Measurements from ENCODE around the gene PLXNA3.

DNA sequence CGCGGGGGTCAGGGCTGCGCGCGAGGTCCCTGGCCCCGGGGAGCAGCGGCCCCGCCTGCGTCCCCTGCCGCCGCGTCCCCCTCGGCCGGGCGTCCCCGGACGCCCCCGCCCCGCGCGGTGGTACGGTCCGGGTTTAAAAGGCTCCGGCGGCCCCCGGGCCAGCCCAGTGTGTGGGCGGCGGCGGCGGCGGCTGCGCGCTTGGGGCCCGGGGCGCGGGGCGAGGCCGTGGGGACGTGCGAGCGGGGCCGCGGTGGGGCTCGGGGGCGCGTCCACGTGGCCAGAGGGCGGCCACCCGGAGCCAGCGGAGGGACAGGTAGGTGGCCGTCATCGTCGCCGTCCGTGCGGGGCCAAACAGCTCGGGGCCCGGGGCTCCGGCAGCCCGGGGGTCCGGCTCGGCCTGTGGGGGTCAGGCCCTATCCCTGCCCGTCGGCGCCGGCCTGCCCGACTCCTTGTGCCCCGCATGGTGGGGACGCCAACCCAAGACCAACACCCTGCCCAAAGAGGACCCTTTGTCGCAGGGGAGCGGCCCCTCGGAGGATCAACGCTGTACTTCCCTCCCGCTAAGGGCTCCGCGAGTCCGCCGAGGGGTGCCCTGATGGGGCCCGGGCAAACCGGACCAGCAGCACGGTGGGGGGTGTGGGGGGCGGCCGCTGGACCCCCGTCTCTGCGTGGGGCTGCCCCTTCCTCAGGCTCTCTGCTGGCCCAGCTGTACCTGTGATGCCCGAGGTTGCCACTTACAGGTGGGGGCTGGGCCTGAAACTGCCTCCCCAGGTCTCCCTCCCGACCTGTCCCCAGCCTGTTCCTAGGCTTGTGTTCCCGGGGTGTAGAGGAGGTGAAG, at the start of gene PLXNA3:
- TF ChIP-seq POLR2A (IDR thresholded peaks at IDR 0.05) (no peak), EP300 (IDR thresholded peaks at IDR 0.05) (no peak)
- TF ChIP-seq, protein P1, sequence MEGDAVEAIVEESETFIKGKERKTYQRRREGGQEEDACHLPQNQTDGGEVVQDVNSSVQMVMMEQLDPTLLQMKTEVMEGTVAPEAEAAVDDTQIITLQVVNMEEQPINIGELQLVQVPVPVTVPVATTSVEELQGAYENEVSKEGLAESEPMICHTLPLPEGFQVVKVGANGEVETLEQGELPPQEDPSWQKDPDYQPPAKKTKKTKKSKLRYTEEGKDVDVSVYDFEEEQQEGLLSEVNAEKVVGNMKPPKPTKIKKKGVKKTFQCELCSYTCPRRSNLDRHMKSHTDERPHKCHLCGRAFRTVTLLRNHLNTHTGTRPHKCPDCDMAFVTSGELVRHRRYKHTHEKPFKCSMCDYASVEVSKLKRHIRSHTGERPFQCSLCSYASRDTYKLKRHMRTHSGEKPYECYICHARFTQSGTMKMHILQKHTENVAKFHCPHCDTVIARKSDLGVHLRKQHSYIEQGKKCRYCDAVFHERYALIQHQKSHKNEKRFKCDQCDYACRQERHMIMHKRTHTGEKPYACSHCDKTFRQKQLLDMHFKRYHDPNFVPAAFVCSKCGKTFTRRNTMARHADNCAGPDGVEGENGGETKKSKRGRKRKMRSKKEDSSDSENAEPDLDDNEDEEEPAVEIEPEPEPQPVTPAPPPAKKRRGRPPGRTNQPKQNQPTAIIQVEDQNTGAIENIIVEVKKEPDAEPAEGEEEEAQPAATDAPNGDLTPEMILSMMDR (IDR thresholded peaks at IDR 0.05) = no peak
